KMS-11 (cell line): ENCODE results near the gene JAK1.

ENCODE experiments used
- H2AFZ ChIP-seq: fragments of 200-600 bp; sonication (generic); 2 replicates; pipeline ENCODE4 v1.6.1; 2016; ENCODE audit warnings: antibody characterized with exemption, mixed run types, low read depth
- H3K27ac ChIP-seq: fragments of 200-600 bp; sonication (generic); 2 replicates; pipeline ENCODE4 v1.6.1; 2016; ENCODE audit warnings: mild to moderate bottlenecking, mixed run types
- H3K27me3 ChIP-seq: fragments of 200-600 bp; sonication (generic); 2 replicates; pipeline ENCODE4 v1.6.1; 2017; ENCODE audit warnings: mild to moderate bottlenecking, low read depth, mixed run types, moderate library complexity; ENCODE audit not compliant: insufficient read depth
- H3K36me3 ChIP-seq: fragments of 200-600 bp; sonication (generic); 2 replicates; pipeline ENCODE4 v1.6.1; 2017; ENCODE audit warnings: mild to moderate bottlenecking, mixed run types; ENCODE audit not compliant: insufficient read depth
- H3K4me1 ChIP-seq: fragments of 200-600 bp; sonication (generic); 2 replicates; pipeline ENCODE4 v1.6.1; 2016; ENCODE audit warnings: mild to moderate bottlenecking, low read depth, mixed run types; ENCODE audit not compliant: poor library complexity, severe bottlenecking
- H3K4me2 ChIP-seq: fragments of 200-600 bp; sonication (generic); 2 replicates; pipeline ENCODE4 v1.7.0; 2016; ENCODE audit warnings: mild to moderate bottlenecking, mixed run types
- H3K4me3 ChIP-seq: fragments of 200-600 bp; sonication (generic); IDR thresholded peaks from 2 replicates; pipeline ENCODE4 v1.6.1; 2017; ENCODE audit warnings: low read depth, low read length, mixed read lengths; ENCODE audit not compliant: insufficient read depth
- H3K79me2 ChIP-seq: fragments of 200-600 bp; sonication (generic); 2 replicates; pipeline ENCODE4 v1.6.1; 2016; ENCODE audit warnings: low read depth, mixed run types; ENCODE audit not compliant: insufficient read depth
- H3K9ac ChIP-seq: fragments of 200-600 bp; sonication (generic); 2 replicates; pipeline ENCODE4 v1.6.1; 2016; ENCODE audit warnings: mild to moderate bottlenecking, mixed run types
- H4K20me1 ChIP-seq: fragments of 200-600 bp; sonication (generic); 2 replicates; pipeline ENCODE4 v1.6.1; 2016; ENCODE audit warnings: mild to moderate bottlenecking, mixed run types; ENCODE audit not compliant: insufficient read depth
- TF ChIP-seq, protein P1 (sequence below): fragments of 200-600 bp; sonication (generic); conservative IDR thresholded peaks from 2 replicates; pipeline ENCODE4 v1.6.1; 2017; ENCODE audit warnings: low read depth, mild to moderate bottlenecking, antibody characterized with exemption, low read length, moderate library complexity, mixed read lengths

Gene JAK1

DNA sequence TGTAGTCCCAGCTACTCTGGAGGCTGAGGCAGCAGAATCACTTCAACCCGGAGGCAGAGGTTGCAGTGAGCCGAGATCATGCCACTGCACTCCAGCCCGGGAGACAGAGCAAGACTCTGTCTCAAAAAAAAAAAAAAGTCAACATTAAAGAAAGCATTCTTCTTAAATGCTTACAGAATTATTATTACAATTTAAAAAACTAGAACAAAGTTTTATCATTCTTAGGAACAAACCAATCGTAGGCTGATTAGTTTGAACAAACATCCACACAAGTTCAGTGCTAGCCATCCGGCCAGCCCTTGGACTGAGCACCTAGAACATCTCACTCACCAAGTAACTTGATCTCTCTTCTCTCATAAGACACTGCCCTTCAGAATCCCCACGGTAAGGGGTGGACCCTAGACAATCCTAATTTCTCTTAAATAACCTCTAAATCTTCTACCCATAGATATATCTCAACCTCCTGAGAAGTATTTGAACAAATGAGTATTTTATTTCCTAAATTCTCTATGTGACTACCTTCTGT lies 16.0 kb downstream of the JAK1 start:
- no peak overlapping the region for H3K4me2 ChIP-seq
- H3K79me2 ChIP-seq = peaks cover 77% of the 10 kb centered on the region
- TF ChIP-seq, protein P1, sequence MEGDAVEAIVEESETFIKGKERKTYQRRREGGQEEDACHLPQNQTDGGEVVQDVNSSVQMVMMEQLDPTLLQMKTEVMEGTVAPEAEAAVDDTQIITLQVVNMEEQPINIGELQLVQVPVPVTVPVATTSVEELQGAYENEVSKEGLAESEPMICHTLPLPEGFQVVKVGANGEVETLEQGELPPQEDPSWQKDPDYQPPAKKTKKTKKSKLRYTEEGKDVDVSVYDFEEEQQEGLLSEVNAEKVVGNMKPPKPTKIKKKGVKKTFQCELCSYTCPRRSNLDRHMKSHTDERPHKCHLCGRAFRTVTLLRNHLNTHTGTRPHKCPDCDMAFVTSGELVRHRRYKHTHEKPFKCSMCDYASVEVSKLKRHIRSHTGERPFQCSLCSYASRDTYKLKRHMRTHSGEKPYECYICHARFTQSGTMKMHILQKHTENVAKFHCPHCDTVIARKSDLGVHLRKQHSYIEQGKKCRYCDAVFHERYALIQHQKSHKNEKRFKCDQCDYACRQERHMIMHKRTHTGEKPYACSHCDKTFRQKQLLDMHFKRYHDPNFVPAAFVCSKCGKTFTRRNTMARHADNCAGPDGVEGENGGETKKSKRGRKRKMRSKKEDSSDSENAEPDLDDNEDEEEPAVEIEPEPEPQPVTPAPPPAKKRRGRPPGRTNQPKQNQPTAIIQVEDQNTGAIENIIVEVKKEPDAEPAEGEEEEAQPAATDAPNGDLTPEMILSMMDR = no peak
- H3K9ac ChIP-seq = no peak overlapping the region
- no peaks in the 10 kb centered on the region for H3K27me3 ChIP-seq
- peaks cover 67% of the 10 kb centered on the region for H3K4me1 ChIP-seq
- H3K4me3 ChIP-seq = no peak overlapping the region
- H3K27ac ChIP-seq = no peak overlapping the region
- no peaks in the 10 kb centered on the region for H3K36me3 ChIP-seq
- peaks cover 5% of the 10 kb centered on the region for H4K20me1 ChIP-seq
- no peak overlapping the region for H2AFZ ChIP-seq

DNA sequence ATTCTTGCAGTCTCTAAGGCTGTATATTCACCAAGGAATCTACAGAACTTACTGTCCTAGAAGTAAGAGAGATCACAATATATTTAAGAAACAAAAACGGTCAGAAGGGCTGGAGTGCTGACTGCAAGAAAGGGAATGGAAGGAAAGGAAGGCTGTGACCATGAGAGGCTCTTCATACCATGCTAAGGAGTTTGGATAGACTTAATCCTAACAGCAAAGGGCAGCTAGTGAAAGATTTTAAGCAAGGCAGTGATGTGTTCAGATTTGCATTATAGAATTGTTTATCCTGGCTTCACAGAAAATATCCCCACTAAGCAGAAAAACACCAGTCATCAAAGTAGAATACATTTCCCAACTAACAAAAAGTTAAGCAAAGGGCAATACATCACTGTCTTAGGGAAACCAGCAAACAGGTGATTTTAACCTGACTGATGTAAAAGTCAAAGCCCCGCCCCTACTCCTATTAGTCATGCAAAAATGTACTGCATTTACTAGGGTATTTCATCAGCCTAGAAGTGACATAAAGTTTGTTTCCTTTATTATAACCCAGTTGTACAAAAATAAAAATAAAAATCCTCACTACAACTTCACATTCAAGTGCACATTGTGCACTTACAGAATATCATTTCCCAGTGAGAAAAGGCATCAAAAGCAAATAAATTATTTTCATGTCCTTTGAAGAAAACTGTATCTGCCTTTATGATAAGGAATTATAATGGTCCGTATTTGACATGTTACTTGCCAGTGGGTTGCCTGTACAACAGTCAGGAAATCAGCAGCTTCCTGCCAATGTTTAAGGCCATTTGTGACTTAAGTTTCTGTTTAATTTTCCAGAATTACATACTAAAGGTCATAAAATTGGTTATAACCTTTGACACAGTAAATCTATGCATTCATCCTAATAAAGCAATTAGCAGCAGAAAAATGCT lies 17.2 kb downstream of the JAK1 start:
- H3K27ac ChIP-seq = no peak overlapping the region; the same call in 1 of the 2 replicates

DNA sequence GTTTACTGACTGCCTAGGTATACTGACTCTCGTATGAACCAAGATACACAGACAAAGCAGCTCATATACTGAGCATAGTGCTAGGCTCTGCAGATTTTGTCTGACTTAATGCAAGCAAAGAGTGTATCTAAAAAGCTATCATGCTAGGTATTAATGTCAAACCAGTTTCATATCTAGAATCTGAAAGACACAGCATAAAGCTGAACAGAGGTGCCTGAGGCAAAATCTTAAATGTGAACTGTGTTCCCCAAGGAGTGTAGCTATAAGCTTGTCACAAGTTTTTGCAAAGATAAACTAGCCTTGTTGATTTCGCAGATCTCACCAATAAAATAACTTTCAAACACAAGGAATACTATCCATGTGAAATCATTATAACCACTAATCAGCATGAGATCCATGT lies 18.1 kb downstream of the JAK1 start:
- no peak overlapping the region for H3K27ac ChIP-seq
- H3K4me2 ChIP-seq = peak overlapping the region; percentile 14; the same call in 1 of the 2 replicates
- no peak overlapping the region for H3K4me3 ChIP-seq
- H4K20me1 ChIP-seq = peaks cover 5% of the 10 kb centered on the region
- no peak overlapping the region for H2AFZ ChIP-seq
- H3K27me3 ChIP-seq = no peaks in the 10 kb centered on the region
- H3K9ac ChIP-seq = no peak overlapping the region
- H3K36me3 ChIP-seq = no peaks in the 10 kb centered on the region
- peaks cover 63% of the 10 kb centered on the region for H3K4me1 ChIP-seq
- TF ChIP-seq, protein P1 = no peak
- peaks cover 73% of the 10 kb centered on the region for H3K79me2 ChIP-seq

More for the DNA sequence above, 17.2 kb downstream of the JAK1 start:
- Histone ChIP-seq H3K79me2 (peaks cover 76% of the 10 kb centered on the region), H3K4me3 (no peak overlapping the region), H4K20me1 (peaks cover 5% of the 10 kb centered on the region), H3K4me2 (peak overlapping the region; percentile 14; the same call in 1 of the 2 replicates), H3K9ac (no peak overlapping the region), H2AFZ (no peak overlapping the region), H3K36me3 (no peaks in the 10 kb centered on the region), H3K27me3 (no peaks in the 10 kb centered on the region), H3K4me1 (peaks cover 67% of the 10 kb centered on the region)
- TF ChIP-seq, protein P1 = no peak

GRCh38 chr1:64946916-64947315 lies 19.4 kb downstream of the JAK1 start:
- H4K20me1 ChIP-seq = peaks cover 5% of the 10 kb centered on the region
- H3K4me2 ChIP-seq = peak overlapping the region; percentile 13; the same call in 1 of the 2 replicates
- no peak overlapping the region for H3K27ac ChIP-seq
- no peak overlapping the region for H3K9ac ChIP-seq
- H2AFZ ChIP-seq = no peak overlapping the region
- H3K4me1 ChIP-seq = peaks cover 64% of the 10 kb centered on the region
- peaks cover 70% of the 10 kb centered on the region; the same call in 1 of the 2 replicates for H3K79me2 ChIP-seq
- H3K36me3 ChIP-seq = no peaks in the 10 kb centered on the region
- TF ChIP-seq, protein P1 = no peak
- H3K4me3 ChIP-seq = no peak overlapping the region
- H3K27me3 ChIP-seq = no peaks in the 10 kb centered on the region
